ENCODE measurements around the gene COX19. TPM values are rescaled to one million over a fixed set of nuclear protein-coding genes. Genes with fewer than 3 reads are reported as not detected.

COX19 gene
- polyA plus RNA-seq, 1 of the 3 experiments (the other 2 are of a cell fraction), result 7.6 TPM

- Histone ChIP-seq H3K79me2 (ENCODE audit: insufficient read depth) (no peaks in the 10 kb centered on the region), H3K9me3 (peaks cover 1% of the 10 kb centered on the region; the same call in 1 of the 2 replicates), H3K9me2 (no peaks in the 10 kb centered on the region), H3K36me3 (replicated peaks in 1 of 2; ENCODE audit: control insufficient read depth in 1 of 2, insufficient read depth in 2 of 2, low read length in 1 of 2) (no peaks in the 10 kb centered on the region), H3K9ac (no peak overlapping the region), H3K27ac (ENCODE audit: low read depth in 2 of 2, low read length in 1 of 2) (no peak overlapping the region), H3K4me2 (no peak overlapping the region), H3K4me3 (ENCODE audit: low read depth in 2 of 2, low read length in 1 of 2) (no peak overlapping the region), H2AFZ (ENCODE audit: low read depth) (no peak overlapping the region), H4K20me1 (ENCODE audit: insufficient read depth) (no peaks in the 10 kb centered on the region), H3F3A (replicated peaks; ENCODE audit: insufficient read depth) (no peaks in the 10 kb centered on the region), H3K27me3 (ENCODE audit: insufficient read depth) (no peaks in the 10 kb centered on the region), H3K4me1 (ENCODE audit: control insufficient read depth in 1 of 2, insufficient read depth in 2 of 2, low read depth in 1 of 2, low read length in 1 of 2) (0 out of 4 replicates have a peak, but pooled peaks cover 0 to 5% of the 10 kb centered on the region in 2 experiments)
- TF ChIP-seq POLR2AphosphoS5 (IDR thresholded peaks at IDR 0.05; ENCODE audit: low read depth, low read length) (no peak), RAD21 (IDR thresholded peaks at IDR 0.05; ENCODE audit: low read length) (no peak), PBX3 (IDR thresholded peaks at IDR 0.05) (no peak), FOSL2 (IDR thresholded peaks at IDR 0.05; ENCODE audit: borderline replicate concordance, low read depth) (no peak), NFIC (IDR thresholded peaks at IDR 0.05; ENCODE audit: borderline replicate concordance) (no peak), FOXM1 (IDR thresholded peaks at IDR 0.05; ENCODE audit: low read depth) (no peak)
- WGBS (ENCODE audit: low lambda C conversion rate), result 71% methylated on average over 39 of the region's 46 CpGs
- CTCF ChIA-PET, result interaction anchor here (0.7 to 1.1 kb wide), 2 partner anchors 21 to 258 kb away, joined by 3 read pairs; no protein-coding TSS in a partner anchor
- no peak for DNase-seq
- POLR2A ChIA-PET, result no interaction called here
Observed at GRCh38 chr7:935164-935873, 40.0 kb downstream of the COX19 start.

GRCh38 chr7:934469-935163 is 40.7 kb downstream of the COX19 start:
- Histone ChIP-seq H3F3A (replicated peaks; ENCODE audit: insufficient read depth) (no peaks in the 10 kb centered on the region), H3K4me3 (ENCODE audit: low read depth in 2 of 2, low read length in 1 of 2) (no peak overlapping the region), H3K27ac (ENCODE audit: low read depth in 2 of 2, low read length in 1 of 2) (no peak overlapping the region), H3K4me2 (no peak overlapping the region), H3K9ac (no peak overlapping the region), H3K36me3 (replicated peaks in 1 of 2; ENCODE audit: control insufficient read depth in 1 of 2, insufficient read depth in 2 of 2, low read length in 1 of 2) (no peaks in the 10 kb centered on the region), H4K20me1 (ENCODE audit: insufficient read depth) (no peaks in the 10 kb centered on the region), H3K4me1 (ENCODE audit: control insufficient read depth in 1 of 2, insufficient read depth in 2 of 2, low read depth in 1 of 2, low read length in 1 of 2) (0 out of 4 replicates have a peak, but pooled peaks cover 0 to 5% of the 10 kb centered on the region in 2 experiments), H3K9me3 (no peaks in the 10 kb centered on the region), H3K79me2 (ENCODE audit: insufficient read depth) (no peaks in the 10 kb centered on the region), H3K9me2 (no peaks in the 10 kb centered on the region), H2AFZ (ENCODE audit: low read depth) (no peak overlapping the region), H3K27me3 (ENCODE audit: insufficient read depth) (no peaks in the 10 kb centered on the region)
- ChIA-PET CTCF (interaction anchor here (0.7 kb wide), 1 partner anchor 22 kb away, joined by 3 read pairs; no protein-coding TSS in a partner anchor), POLR2A (no interaction called here)
- TF ChIP-seq USF2 (IDR thresholded peaks at IDR 0.05; ENCODE audit: borderline replicate concordance, low read depth, low read length) (no peak), CTCF (IDR thresholded peaks at IDR 0.05) (no peak), GABPA (IDR thresholded peaks at IDR 0.05; ENCODE audit: low read depth) (no peak), MXI1 (IDR thresholded peaks at IDR 0.05; ENCODE audit: low read depth, low read length) (no peak), NFIC (IDR thresholded peaks at IDR 0.05; ENCODE audit: borderline replicate concordance) (no peak), YY1 (IDR thresholded peaks at IDR 0.05; ENCODE audit: low read depth) (no peak), IRF3 (IDR thresholded peaks at IDR 0.05; ENCODE audit: low read depth, low read length) (no peak), FOSL2 (IDR thresholded peaks at IDR 0.05; ENCODE audit: borderline replicate concordance, low read depth) (no peak), RXRA (IDR thresholded peaks at IDR 0.05; ENCODE audit: borderline replicate concordance, low read depth) (no peak), TAF1 (IDR thresholded peaks at IDR 0.05; ENCODE audit: borderline replicate concordance, low read depth, low read length) (no peak), MAX (IDR thresholded peaks at IDR 0.05; ENCODE audit: low read depth) (no peak)
- 87% methylated on average over 24 of the region's 34 CpGs for WGBS (ENCODE audit: low lambda C conversion rate)
- no peak for DNase-seq
